Endothelial cell of hepatic sinusoid (primary cell): ENCODE measurements around the gene MYO1B.

Experiments
- in situ Hi-C: cut with HindIII; loops from 2 replicates; pipeline ENCODE4 v1.10.0; 2017; ENCODE audit warnings: low sequenced_read_pairs

Gene MYO1B

DNA sequence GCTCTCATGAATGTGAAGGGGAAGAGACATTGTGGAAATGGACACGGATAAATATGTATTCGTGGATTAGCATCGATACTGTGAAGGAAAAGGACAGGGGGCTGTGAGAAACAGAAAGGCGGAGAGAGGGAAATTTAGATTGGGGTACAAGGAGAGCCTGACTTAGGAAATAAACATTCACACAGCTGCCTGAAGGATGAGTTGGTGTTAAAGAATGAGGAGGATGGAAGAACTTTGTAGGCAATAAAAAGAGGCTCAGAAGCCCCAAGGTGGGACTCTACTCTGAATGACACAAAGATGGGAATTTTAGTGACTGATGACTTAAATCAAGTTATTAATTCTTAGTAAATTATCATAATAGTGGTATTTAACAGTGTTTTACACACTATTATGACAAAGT lies 10.1 kb downstream of the MYO1B start:
- in situ Hi-C loops, result no loop called here

DNA sequence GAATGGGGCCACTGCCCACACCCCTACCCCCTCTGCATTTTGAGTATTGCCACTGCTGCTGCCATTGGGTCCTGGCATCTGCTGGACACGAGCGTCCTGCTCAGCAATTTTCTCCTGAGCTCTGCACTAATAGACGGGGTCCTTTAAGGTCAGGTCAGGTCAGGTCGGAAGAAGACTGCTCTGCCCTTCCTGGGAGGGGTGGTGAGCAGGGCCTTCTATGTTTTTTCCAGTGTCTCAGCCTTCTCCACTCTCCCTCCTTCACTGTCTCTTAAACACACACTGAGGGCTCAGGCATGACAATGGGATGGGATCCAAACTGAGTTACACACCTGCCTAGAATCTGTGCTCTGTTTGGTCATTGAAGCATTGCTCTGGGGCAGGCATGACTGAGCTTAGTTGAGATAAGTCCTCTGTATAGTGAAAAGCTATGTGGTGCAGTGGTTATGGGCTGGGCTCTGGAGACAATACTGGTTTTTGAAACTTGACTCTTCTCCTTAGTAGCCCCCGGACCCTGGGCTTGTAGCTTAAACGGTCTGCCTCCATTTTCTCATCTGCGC lies 10.6 kb downstream of the MYO1B start:
- in situ Hi-C loops, result no loop called here

GRCh38 chr2:191257934-191258333 lies 12.7 kb downstream of the MYO1B start:
- in situ Hi-C loops, result no loop called here

- in situ Hi-C loops, result no loop called here
Measured at GRCh38 chr2:191258996-191259395, 13.8 kb downstream of the MYO1B start.

- in situ Hi-C loops, result loop anchor here (5.0 kb wide), 1 partner anchor 105 kb away; no protein-coding TSS in a partner anchor
Measured at GRCh38 chr2:191262436-191262835, 17.2 kb downstream of the MYO1B start.

- in situ Hi-C loops, result loop anchor here (5.0 kb wide), 1 partner anchor 104 kb away; no protein-coding TSS in a partner anchor
Measured at GRCh38 chr2:191263050-191263449, 17.8 kb downstream of the MYO1B start.

GRCh38 chr2:191264647-191265081 lies 19.5 kb downstream of the MYO1B start:
- in situ Hi-C loops, result loop anchor here (5.0 kb wide), 2 partner anchors 37 to 103 kb away; no protein-coding TSS in a partner anchor

DNA sequence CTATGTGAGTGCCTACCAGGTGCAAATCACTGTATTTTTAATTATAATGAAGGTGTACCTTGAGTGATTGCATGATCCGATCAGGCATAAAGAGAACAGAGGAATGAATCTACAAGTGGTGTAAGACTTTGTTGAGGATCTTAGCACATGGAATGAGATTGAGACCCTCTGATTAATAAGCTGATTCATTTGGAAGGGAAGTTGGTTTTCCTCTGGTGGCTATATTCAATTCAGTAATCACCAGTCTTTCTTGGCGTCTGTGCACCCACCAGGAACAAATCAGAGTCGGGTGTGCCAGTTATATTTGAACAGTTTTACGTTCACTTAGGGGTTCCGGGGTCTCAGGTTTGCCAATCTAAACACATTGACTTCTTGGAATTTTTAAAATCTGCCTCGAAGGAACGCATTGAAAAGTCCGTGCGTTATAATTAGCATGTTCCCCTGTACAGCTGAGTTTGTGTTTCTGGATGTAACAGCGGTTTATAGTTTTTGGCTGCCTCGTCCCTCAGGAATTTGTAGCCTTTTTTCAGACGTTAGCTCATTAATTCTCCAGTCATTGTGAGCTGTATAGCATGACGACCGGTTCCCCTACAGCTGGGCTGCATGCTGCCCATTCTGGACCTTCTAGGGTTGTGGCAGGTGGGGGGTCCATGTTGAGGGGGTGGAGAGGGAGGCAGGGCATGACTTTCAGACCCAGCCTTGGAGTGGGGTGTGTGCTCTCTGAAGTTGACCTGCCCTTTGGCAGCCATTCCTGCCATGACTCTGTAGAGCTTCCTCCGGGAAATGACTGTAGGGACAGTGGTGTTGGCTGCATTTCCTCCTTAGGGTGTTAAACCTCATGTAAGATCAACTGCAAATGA lies 20.3 kb downstream of the MYO1B start:
- in situ Hi-C loops, result loop anchor here (5.0 kb wide), 1 partner anchor 38 kb away; no protein-coding TSS in a partner anchor

DNA sequence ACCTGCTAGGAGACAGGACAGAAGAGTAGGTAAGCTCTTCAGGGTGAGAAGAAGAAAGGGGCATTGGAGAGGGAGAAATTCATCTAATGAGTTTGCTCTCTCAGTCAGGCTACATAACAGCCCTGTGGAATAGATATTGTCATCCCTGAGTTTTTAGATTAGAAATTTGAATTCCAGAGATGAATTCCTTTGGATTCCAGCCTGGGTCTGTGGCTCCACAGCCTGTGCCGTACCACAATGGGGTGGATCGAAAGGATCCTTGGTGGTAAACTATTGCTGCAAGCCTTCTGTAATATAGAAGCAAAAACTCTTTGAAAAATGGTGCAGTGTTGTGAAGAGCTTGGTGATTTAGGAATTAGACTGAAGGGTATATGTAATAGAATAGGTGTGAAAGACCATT lies 21.0 kb downstream of the MYO1B start:
- in situ Hi-C loops, result loop anchor here (5.0 kb wide), 1 partner anchor 39 kb away; no protein-coding TSS in a partner anchor

- in situ Hi-C loops, result loop anchor here (5.0 kb wide), 1 partner anchor 41 kb away; no protein-coding TSS in a partner anchor
Measured at GRCh38 chr2:191268596-191268995, 23.4 kb downstream of the MYO1B start.

DNA sequence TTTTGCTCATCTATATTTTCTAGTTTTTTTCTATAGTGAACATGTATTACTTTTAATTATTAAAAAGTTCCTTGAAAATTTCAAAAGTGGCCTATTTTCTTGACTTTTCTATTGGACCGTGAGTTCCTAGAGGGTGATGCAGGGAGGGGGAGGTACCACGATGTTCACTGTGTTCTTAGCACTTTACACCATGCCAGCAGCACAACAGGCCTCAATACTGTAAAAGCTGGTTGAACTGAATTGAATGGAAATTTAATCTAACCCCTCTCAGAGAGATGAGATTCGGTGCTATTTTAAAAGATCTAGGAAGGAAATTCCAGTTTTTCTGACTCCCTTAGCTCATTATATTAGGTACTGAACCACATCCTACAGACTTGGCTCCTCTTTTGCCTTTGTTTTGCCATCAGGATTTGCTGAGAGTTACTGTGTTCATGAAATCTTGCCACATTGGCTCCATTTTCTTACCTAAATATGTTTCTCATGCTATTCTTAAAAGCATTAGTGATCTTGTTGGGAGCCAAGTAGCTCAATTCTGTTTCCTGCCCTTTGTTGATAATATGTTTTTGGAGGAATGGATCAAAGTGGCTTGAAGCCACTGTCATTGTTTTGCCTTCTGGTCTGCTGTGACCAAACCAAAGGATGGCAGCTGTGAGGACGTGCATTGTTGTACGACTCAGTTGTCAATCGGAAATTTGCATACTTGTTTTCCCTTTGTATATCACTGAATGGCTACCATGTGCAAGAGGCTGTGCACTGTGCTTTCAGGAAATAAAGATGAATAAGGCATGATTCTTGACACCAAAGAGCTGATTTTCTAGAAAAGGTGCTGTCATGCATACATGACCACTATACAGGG lies 25.3 kb downstream of the MYO1B start:
- in situ Hi-C loops, result no loop called here

GRCh38 chr2:191272064-191272463 lies 26.9 kb downstream of the MYO1B start:
- in situ Hi-C loops, result no loop called here

GRCh38 chr2:191274413-191274815 lies 29.2 kb downstream of the MYO1B start:
- in situ Hi-C loops, result no loop called here

DNA sequence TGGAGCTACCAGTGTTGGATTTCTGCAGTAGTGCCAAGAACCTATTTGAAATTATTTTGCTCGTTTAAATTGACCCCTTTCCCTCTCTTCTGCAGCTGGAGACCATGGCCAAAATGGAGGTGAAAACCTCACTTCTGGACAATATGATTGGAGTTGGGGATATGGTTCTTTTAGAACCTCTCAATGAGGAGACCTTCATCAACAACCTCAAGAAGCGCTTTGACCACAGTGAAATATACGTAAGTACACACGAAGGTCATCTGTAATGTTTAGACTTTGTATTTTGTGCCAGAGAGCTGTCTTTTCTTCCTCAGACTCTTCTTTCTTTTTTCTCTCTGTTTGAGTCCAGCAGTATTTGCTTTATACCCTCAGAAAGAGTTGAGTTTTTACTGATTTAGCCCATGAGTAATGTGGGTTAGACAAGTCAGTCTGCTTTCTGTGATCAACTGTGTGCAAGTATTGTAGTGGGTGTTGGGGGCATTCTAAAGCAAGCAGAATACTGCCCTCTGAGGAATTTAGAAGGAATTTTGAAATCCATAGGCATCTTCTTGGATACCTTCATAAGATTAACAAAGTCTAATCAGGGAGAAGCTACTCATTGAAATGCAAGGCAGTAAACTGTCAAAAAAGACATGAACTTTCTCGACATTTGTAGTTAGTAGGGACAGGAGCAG lies 31.7 kb downstream of the MYO1B start:
- in situ Hi-C loops, result no loop called here

DNA sequence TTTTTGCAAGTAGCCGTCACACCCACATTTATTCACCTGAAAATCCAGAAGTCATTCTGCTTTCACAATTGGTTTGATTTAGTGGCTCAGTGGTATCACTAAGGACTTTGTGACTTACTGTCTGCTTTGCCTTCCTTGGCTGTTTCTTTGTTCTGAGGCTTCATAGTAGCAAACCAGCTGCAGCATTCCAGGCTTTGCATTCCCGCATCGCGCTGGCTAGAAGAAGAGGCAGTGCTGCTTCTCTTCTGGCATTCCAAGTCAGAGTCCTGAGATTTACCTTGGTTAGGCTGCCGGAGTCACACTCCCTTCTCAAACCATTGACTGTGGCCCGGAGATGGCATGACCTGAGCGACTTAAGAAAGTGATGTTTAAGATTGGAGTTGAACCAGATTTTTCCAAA lies 35.1 kb downstream of the MYO1B start:
- in situ Hi-C loops, result no loop called here

GRCh38 chr2:191280834-191281756 lies 35.9 kb downstream of the MYO1B start:
- in situ Hi-C loops, result no loop called here

DNA sequence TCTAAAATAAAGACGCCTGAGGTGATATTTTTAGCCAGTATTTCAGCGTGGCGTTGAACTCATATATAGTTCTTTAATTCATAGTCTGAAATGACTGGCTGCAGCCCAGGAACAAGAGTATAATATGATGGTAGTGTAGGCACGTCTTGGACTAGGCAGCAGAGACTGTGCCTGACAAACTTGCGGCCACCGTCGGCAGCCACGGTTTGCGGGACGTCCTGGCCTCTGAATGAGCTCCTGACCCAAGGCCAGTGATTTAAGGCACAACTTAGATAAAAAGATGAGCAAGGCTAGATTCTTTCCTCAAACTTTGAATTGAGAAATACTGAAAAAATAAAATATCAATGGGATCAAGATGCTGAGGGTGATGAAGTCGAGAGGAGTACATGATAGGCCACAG lies 40.0 kb downstream of the MYO1B start:
- in situ Hi-C loops, result no loop called here

- in situ Hi-C loops, result no loop called here
Measured at GRCh38 chr2:191287820-191288219, 42.6 kb downstream of the MYO1B start.

DNA sequence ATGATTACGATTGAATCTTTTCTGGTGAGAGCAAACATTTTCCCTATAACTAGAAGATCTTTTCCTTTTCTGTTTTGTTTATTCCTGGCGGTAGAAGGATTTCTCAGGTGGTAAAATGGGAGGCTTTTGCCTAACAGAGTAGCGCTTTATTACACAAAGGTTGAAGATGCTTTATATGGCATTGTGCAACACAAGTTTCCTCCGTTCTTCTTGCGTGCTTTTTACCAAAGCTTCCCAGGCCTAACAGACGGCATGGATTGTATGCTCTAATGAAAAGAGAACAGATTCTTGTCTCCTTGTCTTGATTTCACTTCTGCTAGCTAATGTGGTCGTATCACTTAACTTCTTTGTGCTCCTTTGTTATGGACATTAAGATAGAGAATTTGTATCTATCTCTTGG lies 43.8 kb downstream of the MYO1B start:
- in situ Hi-C loops, result no loop called here
